GM21529 (cell line): ENCODE measurements around the gene CNKSR3.
A peak's percentile ranks its signal among the peaks of the same experiment; 100 is the strongest.

ENCODE experiments used
- ATAC-seq: cut with Tn5 transposase; IDR thresholded peaks from one replicate; pipeline ENCODE4 v1.9.1; 2021; ENCODE audit not compliant: unreplicated experiment

Gene CNKSR3

DNA sequence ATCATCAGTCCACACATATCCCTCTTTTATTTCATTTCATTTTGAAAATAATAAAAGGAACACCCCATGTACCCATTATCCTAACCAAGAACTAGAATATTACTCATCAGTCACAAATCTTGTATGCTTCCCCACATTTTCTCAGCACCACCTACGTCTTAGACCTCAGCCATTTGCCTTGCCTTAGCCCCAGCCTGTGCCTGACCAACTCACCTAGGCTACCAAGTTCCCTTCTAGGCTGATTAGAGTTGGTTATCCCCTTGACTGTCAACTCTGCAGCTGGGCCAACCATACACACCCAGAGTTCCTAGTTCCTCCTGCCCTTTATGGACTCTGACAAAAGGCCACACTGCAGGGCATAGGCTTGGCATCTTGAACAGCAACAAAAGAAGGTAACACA lies 120.5 kb downstream of the CNKSR3 start:
- ATAC-seq, result no peak

DNA sequence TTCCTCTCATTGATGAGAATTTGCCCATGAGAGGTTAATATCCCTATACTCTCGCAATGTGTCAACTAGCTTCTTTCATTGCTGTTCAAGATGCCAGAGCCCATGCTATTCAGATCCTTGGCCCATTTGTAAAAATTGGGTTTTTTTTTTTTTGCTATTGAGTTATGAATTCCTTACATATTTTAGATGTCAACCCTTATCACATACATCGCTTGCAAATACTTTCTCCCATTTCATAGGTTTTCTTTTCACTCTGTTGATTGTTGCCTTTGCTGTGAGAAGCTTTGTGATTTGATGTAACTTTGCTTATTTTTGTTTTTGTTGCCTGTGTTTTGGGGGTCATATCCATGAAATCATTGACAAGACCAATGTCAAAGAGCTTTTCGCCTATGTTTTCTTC lies 121.7 kb downstream of the CNKSR3 start:
- ATAC-seq, result no peak

DNA sequence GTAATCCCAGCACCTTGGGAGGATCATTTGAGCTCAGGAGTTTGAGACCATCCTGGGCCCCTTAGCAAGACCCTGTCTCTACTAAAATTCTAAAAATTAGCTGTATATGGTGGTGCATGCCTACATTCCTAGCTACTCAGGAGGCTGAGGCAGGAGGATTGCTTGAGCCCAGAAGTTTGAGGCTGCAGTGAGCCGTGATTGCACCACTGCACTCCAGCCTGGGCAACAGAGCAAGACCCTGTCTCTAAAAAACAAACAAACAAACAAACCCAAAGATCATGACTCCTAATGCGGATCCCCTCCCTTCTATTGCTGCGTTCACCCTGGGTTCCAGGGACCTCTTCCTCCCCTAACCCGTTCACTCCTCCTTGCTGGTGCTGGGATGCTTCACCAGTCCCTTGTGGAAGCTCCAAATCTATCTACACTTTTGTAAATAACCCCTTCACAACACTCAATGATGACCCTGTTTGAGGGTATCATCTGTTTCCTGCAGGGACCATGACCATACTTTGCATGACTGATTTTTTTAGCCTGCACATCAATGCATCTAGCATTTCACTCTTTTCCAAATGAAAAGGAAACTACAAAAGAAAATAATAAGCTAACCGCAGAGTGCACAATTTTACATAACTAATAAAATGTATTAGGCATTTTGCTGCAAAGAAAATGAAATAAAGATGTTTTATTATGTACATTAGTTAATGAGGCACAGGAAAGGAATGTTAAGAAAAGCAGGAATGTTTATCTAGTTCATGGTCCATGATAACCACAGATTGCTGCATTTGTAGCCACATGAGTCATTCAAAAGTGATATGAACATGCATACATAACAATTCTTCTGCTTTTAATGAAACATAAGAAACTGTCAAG lies 123.4 kb downstream of the CNKSR3 start:
- no peak for ATAC-seq

DNA sequence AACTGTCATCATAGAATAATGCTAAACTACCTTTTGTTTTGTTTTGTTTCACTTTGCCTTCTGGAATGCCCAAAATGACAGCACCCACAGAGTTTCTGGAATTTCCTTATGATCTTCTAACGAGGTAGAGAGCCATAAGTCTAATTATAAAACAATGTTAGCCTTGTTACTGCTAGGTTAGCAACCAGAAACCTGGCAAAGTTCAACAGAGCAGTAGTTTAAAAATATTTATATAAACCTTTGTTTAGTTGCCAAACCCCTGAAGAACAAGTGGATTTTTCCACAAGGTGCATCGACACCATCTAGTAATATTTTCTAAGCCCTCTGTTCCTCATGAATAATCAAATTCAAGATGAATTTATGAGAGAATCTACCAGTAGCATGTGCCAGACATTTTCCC lies 126.3 kb downstream of the CNKSR3 start:
- ATAC-seq, result no peak

DNA sequence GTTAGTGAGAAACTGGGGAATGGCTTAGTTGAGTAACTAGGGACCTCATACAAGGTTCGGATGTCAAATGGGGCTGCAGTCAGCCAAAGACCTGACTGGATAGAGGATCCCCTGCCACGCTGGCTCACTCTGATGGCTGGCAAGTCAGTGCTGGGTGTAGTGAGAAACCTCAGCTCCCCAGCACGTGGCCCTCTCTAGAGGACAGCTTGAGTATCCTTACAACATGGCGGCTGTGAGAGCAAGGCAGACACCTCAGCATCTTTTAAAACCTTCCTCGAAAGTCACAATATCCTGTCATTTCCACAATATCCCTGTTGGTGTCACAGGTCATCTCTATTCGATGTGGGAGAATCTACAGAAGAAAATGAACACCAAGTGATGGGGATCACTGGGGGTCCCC lies 127.2 kb downstream of the CNKSR3 start:
- ATAC-seq, result no peak

DNA sequence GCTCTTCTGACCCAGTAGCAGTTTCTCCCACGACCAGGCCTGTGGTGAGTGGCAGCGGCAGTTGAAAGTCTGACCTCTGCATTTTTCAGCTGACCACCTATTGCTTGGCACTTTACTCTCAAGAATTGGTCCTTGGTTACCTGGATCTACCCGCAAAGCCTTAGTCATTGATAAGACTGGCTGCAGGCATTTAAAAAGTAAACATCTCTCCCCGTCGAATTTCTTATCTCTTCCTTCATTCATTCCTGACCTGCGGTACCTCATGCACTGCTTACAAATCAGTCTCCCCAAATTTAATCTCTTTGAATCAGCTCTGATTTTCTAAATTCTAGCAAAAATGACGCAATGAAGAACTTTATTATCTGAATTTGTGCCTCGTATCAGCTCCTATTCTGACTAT lies 127.7 kb downstream of the CNKSR3 start:
- ATAC-seq, result no peak

DNA sequence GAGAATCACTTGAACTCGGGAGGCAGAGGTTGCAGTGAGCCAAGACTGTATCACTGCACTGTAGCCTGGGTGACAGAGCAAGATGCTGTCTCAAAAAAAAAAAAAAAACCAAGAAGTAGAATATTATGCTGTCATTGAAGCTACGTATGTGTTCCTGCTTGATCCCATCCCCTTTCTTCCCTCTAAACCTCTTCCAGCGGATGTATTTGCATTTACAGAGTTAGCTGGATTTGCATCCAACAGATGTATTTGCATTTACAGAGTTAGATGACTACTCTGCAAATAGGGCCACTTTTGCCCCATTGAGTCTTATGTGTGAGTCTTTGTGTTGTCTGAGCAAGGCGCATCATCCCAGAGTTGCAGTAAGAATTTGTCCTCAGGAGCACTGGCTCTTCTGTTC lies 128.9 kb downstream of the CNKSR3 start:
- no peak for ATAC-seq

DNA sequence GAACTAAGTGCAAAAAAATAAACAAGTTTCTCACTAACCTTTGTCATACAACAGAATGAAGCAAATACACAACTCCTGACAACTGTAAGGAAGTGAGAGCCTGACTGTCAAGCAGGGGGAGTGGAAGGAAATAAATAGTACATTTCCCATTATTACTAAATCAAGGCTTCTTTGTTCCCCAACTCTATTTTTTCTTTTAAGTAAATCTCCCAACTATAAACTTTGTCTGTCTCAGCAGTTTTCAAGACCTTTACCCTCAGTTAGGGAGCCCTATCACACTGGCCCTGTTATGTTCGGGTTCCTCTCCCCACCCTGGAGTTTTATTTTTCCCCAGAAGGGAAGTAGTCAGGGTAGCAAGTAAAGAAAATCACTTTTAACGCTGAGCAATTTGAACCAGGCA lies 129.7 kb downstream of the CNKSR3 start:
- no peak for ATAC-seq

DNA sequence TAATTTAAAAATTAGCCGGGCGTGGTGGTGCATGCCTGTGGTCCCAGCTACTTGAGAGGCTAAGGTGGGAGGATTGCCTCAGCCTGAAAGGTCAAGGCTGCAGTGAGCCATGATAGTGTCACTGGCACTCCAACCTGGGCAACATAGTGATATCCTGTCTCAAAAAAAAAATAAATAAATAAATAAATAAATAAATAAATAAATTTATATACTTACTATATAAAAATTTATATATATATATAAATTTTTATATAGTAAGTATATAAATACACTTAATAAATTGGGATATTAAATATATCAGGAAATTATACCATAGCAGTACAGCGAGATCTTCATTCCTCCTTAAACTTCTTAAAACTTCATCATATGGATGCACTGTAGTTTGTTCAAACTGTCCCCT lies 130.9 kb downstream of the CNKSR3 start:
- ATAC-seq, result no peak

DNA sequence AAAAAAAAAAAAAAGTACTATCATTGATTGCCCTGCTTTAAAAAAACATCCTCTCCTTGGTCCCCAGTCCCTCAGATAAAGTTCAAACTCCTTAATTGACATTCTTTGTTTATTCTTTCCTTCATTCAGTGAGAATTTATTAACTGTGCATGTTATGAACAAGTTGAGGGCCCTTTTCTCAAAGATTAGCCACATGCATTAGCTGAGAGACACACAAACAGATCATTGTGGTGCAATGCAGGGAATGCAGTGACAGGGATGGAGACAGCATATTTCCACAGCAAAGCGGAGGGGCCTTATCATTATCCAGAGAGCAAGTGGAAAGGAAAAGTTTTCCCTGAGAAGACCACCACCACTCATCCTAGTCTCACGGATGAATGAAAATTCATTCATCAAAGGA lies 132.0 kb downstream of the CNKSR3 start:
- ATAC-seq, result no peak

DNA sequence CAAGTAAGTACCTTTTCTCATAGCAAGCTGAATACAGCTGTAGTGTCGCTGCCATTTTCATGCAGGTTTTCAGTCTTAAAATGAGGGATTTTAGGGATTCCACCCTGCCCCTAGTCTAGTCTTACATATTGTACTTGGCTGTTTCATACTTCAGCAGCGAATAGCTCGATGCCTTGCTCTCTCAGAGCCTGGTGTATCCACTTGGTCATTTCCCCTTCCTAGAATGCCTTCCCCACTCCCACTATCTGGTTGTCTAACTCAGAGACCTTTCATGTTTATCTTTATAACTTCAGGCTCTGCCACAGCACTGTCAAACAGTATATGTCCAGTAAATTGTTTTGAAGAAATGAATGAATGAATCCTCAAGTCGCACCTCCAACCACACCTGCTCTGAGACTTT lies 132.8 kb downstream of the CNKSR3 start:
- ATAC-seq, result no peak

DNA sequence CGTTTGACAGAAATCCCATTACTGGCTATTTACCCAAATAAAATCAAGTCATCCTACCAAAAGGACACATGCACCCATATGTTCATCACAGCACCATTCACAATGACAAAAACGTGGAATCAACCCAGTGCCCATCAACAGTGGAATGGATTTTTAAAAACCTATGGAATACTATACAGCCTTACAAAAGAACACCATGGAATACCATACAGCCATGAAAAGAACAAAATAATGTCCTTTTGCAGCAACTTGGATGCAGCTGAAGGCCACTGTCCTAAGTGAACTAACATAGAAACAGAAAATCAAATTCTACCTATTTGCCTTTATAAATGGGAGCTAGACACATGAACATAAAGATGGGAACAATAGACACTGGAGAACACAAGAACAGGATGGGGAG lies 136.5 kb downstream of the CNKSR3 start:
- no peak for ATAC-seq

DNA sequence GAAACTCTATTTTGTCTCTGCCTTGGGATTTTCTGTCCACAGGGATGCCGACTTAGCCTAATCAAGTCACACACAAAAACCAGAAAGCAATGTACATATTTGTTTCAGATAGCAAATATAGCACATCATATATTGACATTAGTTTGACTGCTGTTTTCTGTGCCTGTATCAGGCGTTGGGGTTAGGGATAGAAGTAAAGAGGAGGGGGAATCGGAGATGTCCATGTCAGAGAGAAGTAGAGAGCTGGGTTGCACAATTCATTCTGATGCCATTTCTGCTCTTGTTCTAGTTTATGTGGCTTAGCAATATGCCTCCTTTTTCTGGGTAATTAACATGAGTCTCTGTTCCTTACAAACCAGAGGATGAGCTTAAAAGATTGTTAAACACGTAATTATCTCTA lies 139.2 kb downstream of the CNKSR3 start:
- ATAC-seq, result no peak

DNA sequence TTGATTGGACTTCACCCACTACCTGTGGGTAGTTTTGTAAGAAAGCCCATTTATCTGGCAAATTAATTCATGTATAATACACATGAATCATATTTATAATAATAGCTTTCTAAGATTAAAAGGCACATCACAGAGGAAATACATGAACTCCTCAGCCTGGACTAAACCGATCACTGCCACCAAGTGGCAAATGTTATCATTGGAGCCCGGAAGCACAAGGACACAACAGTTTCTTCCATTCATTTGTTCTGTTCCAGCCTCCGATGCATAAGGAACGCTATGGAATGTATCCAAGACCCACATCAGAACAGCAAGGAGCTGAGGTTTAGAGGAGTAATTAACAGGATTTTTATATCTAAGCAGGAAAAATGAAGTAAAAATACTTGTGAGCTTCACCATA lies 139.9 kb downstream of the CNKSR3 start:
- peak; percentile 62 for ATAC-seq

DNA sequence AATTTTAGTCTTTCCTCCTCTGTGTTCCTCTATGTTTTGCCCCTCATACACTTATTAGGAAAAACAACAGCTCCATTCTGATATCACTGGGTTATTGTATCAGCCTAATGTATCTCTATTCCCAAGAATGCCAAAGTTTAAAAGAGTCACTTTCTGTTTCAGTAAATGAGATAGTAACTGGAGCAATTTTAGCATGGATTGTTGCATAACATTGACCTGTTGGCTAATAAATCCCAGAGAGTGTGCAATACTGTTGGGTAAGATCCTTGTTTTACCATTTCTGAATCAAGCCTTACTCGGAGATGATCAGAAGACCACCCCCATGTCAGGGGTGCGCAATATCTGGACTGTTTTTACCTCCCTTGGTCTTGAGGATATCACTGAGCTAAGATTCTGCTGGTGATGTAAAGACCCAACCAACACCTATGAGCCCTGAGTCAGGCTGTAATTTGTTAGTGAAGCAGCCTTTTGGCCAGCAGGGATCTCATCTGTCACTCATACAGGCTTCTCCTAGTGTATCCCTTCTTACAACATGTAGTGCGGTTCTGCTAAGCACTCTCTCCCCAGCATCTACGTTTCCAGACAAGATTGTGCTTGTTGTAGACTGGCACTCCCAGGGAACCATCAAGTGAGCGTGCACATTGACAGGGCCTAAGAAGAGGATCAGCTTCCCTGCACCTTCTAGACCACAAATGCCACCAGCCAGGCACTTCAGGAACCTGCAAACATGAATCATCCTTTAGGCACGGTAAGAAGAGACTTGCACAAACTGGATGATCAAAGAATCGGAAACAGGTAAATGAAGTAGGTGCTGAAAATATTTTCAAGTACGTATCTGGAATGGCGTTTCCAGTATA lies 142.4 kb downstream of the CNKSR3 start:
- ATAC-seq, result no peak

DNA sequence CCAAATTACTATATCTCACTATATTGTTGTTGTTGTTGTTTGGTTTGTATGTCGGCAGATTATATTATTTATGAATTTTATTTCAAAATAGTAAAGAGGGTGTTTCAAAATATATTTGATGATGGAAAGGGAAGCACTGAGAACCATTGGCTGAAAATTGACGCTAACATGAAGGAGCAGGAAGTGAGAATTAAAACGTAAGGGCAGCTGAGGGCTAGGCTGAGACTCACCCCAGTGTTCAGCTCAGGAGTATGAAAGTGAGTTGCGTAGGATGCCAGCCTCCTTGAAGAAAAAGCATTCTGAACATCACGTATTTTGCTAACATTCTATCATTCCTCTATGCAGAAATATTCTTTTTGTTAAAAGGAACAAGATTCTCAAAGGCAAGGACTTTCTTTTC lies 143.1 kb downstream of the CNKSR3 start:
- no peak for ATAC-seq

DNA sequence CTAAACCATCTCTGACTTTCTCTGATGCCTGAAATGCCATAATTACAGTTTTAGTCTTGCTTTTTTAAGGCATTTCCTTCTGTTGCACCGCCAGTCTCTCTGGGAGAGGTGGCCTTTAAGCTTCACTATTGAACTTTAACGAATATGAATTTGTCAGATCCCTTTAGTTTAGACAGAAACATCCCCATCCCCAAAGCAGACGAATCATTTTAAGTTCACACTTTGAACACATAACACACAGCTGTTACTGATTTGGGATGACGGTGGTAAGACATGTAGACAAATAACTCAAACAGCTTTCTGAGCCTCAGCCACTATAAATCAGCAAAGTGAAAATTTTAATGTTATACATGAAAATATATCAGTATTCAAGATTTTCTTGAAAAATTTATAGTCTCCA lies 146.7 kb downstream of the CNKSR3 start:
- ATAC-seq, result no peak

DNA sequence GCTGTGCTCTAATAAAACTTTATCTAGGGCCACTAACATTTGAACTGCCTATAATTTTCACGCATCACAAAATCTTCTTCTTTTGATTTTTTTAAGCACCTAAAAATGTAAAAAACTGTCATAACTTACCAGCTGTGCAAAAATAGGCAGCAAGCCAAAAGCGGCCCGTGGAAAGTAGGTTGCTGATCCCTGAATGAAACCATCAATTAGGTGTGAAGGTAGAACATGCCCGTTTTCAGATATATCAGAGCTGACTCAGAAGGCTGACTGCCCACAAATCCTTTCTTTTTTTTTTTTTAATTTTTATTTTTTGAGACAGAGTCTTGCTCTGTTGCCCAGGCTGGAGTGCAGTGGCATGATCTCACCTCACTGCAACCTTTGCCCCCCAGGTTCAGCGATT lies 149.0 kb downstream of the CNKSR3 start:
- ATAC-seq, result no peak

DNA sequence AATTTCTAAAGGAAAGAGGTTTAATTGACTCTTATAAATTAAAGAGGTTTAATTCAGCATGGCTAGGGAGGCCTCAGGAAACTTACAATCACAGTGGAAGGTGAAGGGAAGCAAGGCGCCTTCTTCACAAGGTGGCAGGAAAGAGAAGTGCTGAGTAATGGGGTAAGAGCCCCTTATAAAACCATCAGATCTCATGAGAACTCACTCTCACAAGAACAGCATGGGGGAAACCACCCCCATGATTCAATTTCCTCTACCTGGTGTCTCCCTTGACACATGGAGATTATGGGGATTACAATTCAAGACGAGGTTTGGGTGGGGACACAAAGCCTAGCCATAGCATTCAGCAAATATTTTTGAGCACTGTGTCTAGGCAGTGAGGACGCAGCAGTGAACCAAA lies 150.0 kb downstream of the CNKSR3 start:
- no peak for ATAC-seq

DNA sequence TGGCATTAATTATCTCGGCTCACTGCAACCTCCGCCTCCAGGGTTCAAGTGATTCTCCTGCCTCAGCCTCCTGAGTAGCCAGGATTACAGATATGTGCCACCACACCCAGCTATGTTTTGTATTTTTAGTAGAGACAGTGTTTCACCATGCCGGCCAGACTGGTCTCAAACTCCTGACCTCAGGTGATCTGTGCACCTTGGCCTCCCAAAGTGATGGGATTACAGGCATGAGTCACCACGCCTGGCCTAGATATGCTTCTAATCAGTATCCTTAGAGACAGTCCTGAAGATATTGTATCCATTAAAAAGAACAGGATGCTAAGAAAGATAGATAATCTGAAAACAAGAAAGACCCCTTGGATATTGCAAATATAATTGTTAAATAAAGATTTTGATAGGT lies 150.8 kb downstream of the CNKSR3 start:
- ATAC-seq, result no peak

DNA sequence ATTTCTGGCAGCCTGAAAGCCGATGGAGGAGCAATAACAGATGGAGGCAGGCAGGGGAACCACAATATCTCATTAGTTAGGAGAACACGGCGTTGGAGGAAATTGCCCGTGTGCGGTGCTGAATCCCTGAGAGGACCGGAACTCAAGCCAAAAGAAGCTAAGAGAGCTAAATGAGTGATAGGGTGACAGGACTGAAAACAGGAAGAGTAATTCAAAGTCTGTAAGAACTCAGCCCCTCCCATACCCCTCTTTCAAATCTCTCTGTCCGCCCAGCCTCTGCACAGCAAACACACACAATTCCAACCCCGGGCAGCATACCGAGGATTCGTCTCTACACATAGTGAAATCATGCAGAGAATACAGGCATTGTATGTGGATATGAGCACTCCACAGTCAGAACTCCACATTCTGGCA lies 151.3 kb downstream of the CNKSR3 start:
- no peak for ATAC-seq

DNA sequence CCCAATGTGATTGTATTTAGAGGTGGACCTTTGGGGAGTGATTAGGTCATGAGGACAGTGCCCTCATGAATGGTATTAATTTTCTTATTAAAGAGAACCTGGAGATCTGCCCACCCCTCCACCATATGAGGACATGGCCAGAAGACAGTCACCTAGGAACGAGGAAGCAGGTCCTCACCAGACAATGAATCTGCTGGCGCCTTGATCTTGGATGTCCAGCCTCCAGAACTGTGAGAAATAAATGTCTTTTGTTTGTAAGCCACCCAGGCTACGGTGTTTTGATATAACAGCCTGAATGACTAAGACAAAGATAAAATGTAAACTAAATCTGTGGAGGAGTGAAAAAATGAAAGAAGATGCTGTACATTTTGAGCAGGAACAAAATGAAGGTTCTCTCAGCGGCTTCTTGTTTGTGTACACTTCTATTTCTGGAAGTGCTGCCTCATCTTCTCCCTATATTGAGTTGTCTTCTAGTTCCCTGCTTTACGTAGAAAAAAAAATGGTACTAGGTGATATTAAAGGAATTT lies 152.4 kb downstream of the CNKSR3 start:
- ATAC-seq, result no peak
